Measurements from ENCODE around the gene PRSS27.

Gene PRSS27

DNA sequence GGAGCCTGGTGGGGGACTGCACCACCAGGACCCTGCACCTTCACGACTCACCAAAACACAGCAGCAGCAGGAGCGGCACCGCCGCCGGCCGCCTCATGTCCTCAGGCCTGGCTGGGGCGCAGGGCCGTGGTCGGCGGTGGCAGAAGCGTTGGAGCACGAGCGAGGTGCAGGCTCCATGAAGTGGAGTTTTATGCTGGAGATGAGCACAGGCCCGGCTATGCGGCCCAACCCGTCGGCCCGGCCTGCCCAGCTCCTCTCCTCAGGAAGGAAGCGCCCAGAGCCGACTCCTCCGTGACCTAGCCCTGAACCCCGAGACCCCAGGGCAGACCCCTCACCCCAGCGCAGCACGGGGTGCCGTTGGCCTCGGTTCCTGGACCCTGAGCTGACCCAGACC, at the start of gene PRSS27:
Gene PRSS27, minus strand, starts transcription at position 161 of the 394 bp plus-strand sequence. Its CDS starts 64 bp downstream, at position 97.
- TF ChIP-seq, protein P1, sequence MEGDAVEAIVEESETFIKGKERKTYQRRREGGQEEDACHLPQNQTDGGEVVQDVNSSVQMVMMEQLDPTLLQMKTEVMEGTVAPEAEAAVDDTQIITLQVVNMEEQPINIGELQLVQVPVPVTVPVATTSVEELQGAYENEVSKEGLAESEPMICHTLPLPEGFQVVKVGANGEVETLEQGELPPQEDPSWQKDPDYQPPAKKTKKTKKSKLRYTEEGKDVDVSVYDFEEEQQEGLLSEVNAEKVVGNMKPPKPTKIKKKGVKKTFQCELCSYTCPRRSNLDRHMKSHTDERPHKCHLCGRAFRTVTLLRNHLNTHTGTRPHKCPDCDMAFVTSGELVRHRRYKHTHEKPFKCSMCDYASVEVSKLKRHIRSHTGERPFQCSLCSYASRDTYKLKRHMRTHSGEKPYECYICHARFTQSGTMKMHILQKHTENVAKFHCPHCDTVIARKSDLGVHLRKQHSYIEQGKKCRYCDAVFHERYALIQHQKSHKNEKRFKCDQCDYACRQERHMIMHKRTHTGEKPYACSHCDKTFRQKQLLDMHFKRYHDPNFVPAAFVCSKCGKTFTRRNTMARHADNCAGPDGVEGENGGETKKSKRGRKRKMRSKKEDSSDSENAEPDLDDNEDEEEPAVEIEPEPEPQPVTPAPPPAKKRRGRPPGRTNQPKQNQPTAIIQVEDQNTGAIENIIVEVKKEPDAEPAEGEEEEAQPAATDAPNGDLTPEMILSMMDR (conservative IDR thresholded peaks at IDR 0.05; ENCODE audit: low read depth), result no peak
- ChIA-PET CTCF (interaction anchor here (0.5 to 1.2 kb wide), 4 partner anchors 12 to 190 kb away, joined by 3 to 4 read pairs (median 4); no protein-coding TSS in a partner anchor), POLR2A (ENCODE audit: low non-redundant PET) (no interaction called here)
- peak within 1 kb of the TSS; percentile 90 for H3K27ac ChIP-seq
- no peak for DNase-seq (ENCODE audit: low spot score)

DNA sequence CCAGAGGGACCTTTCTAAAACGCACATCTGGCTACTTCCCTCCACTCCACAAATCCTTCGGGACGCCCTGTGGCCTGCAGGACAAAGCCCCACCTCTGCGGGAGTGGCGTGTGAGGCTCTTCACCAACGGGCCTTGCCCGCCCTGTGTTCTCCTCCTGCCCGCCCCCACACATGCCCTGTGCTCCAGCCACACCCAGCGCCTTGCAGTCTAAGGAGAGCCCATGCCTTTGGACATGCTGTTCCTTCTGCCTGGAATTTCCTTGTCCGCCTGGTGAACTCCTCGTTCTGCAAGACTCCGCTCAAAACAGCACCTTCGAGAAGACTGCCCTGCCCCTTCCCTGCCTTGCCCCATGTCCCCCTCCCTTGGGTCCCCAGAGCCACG, 49.6 kb upstream of the PRSS27 start:
- DNase-seq (ENCODE audit: low spot score), result peak; percentile 75
- POLR2A ChIA-PET (ENCODE audit: low non-redundant PET), result no interaction called here
- CTCF ChIA-PET, result interaction anchor here (0.6 to 2.2 kb wide), 3 partner anchors 51 to 396 kb away, joined by 3 to 9 read pairs (median 9); no protein-coding TSS in a partner anchor
- TF ChIP-seq, protein P1 (conservative IDR thresholded peaks at IDR 0.05; ENCODE audit: low read depth), result no peak
- peak overlapping the region; percentile 93 for H3K27ac ChIP-seq

DNA sequence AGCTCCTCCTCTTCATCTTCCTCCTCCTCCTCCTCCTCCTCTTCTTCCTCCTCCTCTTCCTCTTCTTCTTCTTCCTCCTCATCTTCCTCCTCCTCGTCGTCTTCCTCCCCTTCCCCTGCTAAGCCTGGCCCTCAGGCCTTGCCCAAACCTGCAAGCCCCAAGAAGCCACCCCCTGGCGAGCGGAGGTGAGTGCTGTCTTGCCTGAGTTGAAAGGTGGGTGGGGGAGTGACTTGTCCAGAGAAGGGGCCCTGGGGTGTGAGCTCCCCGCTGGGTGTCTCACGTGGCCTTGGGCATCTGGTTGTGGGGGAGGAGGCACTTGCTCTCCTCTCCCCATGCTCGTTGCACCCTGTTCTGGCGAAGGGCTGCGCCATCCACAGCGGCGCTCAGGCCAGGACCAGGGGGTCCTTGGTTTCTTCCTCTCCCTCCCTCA, 49.1 kb upstream of the PRSS27 start:
- CTCF ChIA-PET, result interaction anchor here (0.6 to 2.2 kb wide), 2 partner anchors 99 to 395 kb away, joined by 9 read pairs; no protein-coding TSS in a partner anchor
- TF ChIP-seq, protein P1 (conservative IDR thresholded peaks at IDR 0.05; ENCODE audit: low read depth), result no peak
- no peak for DNase-seq (ENCODE audit: low spot score)
- peak overlapping the region; percentile 93 for H3K27ac ChIP-seq
- POLR2A ChIA-PET (ENCODE audit: low non-redundant PET), result interaction anchor here (1.0 to 1.6 kb wide), 3 partner anchors 9 to 16 kb away, joined by 4 to 12 read pairs (median 5); partner anchors contain the start of genes ELOB and SRRM2

DNA sequence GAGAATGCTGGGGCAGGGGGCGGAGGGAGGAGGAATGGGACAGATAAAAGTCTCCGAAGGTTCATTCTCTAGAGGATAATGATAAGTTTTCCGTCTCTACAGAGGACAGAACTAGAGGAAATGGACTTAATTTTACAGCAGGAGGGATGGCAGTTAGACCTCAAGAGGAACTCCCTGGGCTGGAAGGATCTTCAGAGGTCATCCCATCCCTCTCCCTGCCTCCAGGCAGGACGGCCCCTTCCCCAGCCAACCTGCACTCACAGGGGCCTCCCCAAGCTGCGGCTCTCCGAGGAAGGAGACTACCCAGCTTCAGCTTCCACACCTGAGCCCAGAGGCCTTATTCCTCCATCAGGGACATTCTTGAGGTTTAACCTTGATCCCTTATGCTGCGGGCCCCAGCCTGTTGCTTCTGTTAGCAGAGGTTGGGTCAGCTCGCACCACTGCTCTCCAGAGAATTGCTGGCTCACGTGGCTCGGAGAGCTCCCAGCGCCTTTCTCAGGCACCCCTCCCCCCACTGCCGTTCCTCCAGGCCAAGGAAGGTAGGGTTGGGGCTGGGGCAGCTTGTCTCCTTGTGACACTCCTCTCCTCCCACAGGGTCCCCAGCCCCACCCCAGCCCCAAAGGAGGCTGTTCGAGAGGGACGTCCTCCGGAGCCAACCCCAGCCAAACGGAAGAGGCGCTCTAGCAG, 48.5 kb upstream of the PRSS27 start:
- POLR2A ChIA-PET (ENCODE audit: low non-redundant PET), result interaction anchor here (0.6 to 1.6 kb wide), 8 partner anchors 9 to 508 kb away, joined by 3 to 12 read pairs (median 4); partner anchors contain the start of genes ELOB and SRRM2
- CTCF ChIA-PET, result interaction anchor here (2.2 kb wide), 1 partner anchor 100 kb away, joined by 9 read pairs; no protein-coding TSS in a partner anchor
- DNase-seq (ENCODE audit: low spot score), result peak; percentile 59
- H3K27ac ChIP-seq, result peak overlapping the region; percentile 93
- TF ChIP-seq, protein P1 (conservative IDR thresholded peaks at IDR 0.05; ENCODE audit: low read depth), result no peak

DNA sequence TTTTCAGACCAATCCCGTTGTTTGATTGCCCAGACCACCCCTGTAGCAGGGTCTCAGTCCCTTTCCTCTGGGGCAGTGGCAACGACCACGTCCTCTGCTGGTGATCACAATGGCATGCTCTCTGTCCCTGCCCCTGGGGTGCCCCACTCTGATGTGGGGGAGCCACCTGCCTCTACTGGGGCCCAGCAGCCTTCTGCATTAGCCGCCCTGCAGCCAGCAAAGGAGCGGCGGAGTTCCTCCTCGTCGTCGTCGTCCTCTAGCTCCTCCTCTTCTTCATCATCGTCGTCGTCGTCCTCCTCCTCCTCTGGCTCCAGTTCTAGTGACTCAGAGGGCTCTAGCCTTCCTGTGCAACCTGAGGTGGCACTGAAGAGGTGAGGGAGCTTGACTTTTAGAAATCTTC, 47.9 kb upstream of the PRSS27 start:
- TF ChIP-seq, protein P1 (conservative IDR thresholded peaks at IDR 0.05; ENCODE audit: low read depth), result no peak
- CTCF ChIA-PET, result no interaction called here
- DNase-seq (ENCODE audit: low spot score), result no peak
- peak overlapping the region; percentile 93 for H3K27ac ChIP-seq
- POLR2A ChIA-PET (ENCODE audit: low non-redundant PET), result interaction anchor here (0.6 to 1.6 kb wide), 7 partner anchors 9 to 86 kb away, joined by 3 to 12 read pairs (median 4); partner anchors contain the start of gene SRRM2

DNA sequence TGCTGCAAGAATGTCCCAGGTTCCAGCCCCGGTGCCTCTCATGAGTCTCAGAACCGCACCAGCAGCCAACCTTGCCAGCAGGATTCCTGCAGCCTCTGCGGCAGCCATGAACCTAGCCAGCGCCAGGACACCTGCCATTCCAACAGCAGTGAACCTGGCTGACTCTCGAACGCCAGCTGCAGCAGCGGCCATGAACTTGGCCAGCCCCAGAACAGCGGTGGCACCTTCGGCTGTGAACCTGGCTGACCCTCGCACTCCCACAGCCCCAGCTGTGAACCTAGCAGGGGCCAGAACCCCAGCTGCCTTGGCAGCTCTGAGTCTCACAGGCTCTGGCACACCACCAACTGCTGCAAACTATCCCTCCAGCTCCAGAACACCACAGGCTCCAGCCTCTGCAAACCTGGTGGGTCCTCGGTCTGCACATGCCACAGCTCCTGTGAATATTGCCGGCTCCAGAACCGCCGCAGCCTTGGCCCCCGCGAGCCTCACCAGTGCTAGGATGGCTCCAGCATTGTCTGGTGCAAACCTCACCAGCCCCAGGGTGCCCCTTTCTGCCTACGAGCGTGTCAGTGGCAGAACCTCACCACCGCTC, 47.2 kb upstream of the PRSS27 start:
- H3K27ac ChIP-seq, result peak overlapping the region; percentile 93
- no peak for DNase-seq (ENCODE audit: low spot score)
- ChIA-PET POLR2A (ENCODE audit: low non-redundant PET) (interaction anchor here (1.6 kb wide), 1 partner anchor 14 kb away, joined by 12 read pairs; the partner anchor contains the start of gene SRRM2), CTCF (no interaction called here)
- TF ChIP-seq, protein P1 (conservative IDR thresholded peaks at IDR 0.05; ENCODE audit: low read depth), result no peak
